H1 (cell line): Measurements from ENCODE around the gene SLC9A7. TPM values are rescaled to one million over a fixed set of nuclear protein-coding genes. Genes with fewer than 3 reads are reported as not detected.

Experiments used
- ATF2 ChIP-seq: IDR thresholded peaks from 2 replicates; pipeline ENCODE4 v1.6.1; 2012; ENCODE audit warnings: low read length, inconsistent platforms
- JUN ChIP-seq: IDR thresholded peaks from 2 replicates; pipeline ENCODE4 v1.6.1; 2011; ENCODE audit warnings: low read depth, mild to moderate bottlenecking, improper control_type of control experiment, low read length
- SP1 ChIP-seq: IDR thresholded peaks from 2 replicates; pipeline ENCODE4 v1.6.1; 2011; ENCODE audit warnings: low read depth, low read length
- SUZ12 ChIP-seq: fragments of 200-600 bp; sonication (generic); IDR thresholded peaks from 2 replicates; pipeline ENCODE4 v1.6.1; 2012; ENCODE audit warnings: mild to moderate bottlenecking, inconsistent platforms, low read length, moderate library complexity, mixed read lengths
- polyA plus RNA-seq, 7 experiments: library from polyadenylated mRNA; depleted of rRNA in 3 of 7; stranded (reverse) in 5 of 7; unstranded in 2 of 7; fragments of >200 nt in 5 of 7; fragments of 200-250 nt in 2 of 7; gene quantifications; 1 replicate in 5 of 7; 2 replicates in 1 of 7; 4 replicates in 1 of 7; pipeline versions ENCODE4 v1.2.1 to v1.2.3, GENCODE V29; 2011 to 2013; ENCODE audit warnings: missing spikeins in 2 of 7, mixed read lengths in 2 of 7
- total RNA-seq: library from RNA; stranded (reverse); fragmentation: NEBNext Ultra II Directional; extraction: Animal tissue kit (Norgen Biotek cat#: 25700); gene quantifications from 2 replicates; pipeline ENCODE4 v1.2.1, GENCODE V29; 2021

Gene SLC9A7
- total and polyA plus RNA-seq, 2 of the 8 experiments (the other 6 are each of a cell fraction or from before 2014, with no cell fraction given) = 6.7 to 17.2 TPM

GRCh38 chrX:46635186-46635585 lies 123.7 kb downstream of the SLC9A7 start (continued):
- no peak for TF ChIP-seq ATF2
- no peak for TF ChIP-seq JUN
- no peak for TF ChIP-seq SUZ12
- TF ChIP-seq SP1 = no peak
